CD4-positive, CD25-positive, alpha-beta regulatory T cell (primary cell): ENCODE measurements around the gene ATP8A2. TPM values are rescaled to one million over a fixed set of nuclear protein-coding genes. Genes with fewer than 3 reads are reported as not detected.

Experiments
- ATAC-seq, 2 donors: fragments of 150-1000 bp; cut with Tn5 transposase; one replicate each; pipeline ENCODE4 v1.10.0; 2021; ENCODE audit warnings: low read depth in 2 of 2, moderate number of reproducible peaks in 2 of 2, moderate library complexity in 1 of 2
- DNase-seq, 3 donors: peaks; one replicate each; pipeline versions ENCODE4 v3.0.0 to v3.0.0-alpha.2; 2012 to 2022; ENCODE audit warnings: mixed read lengths in 1 of 3
- H3K27ac ChIP-seq: one replicate; pipeline ENCODE4 v1.7.0; 2013; ENCODE audit warnings: mild to moderate bottlenecking, low read length; ENCODE audit not compliant: insufficient read depth, poor library complexity, severe bottlenecking
- H3K27me3 ChIP-seq: one replicate; pipeline ENCODE4 v1.7.0; 2013; ENCODE audit warnings: low read length; ENCODE audit not compliant: control insufficient read depth, insufficient read depth
- H3K36me3 ChIP-seq: one replicate; pipeline ENCODE4 v1.7.0; 2013; ENCODE audit warnings: mild to moderate bottlenecking, low read length, moderate library complexity; ENCODE audit not compliant: control insufficient read depth, insufficient read depth
- H3K4me1 ChIP-seq: 2 replicates; pipeline ENCODE4 v1.7.0; 2013; ENCODE audit warnings: mild to moderate bottlenecking, low read length; ENCODE audit not compliant: insufficient read depth, control insufficient read depth, poor library complexity, severe bottlenecking
- H3K4me3 ChIP-seq: one replicate; pipeline ENCODE4 v1.7.0; 2013; ENCODE audit warnings: low read depth, mild to moderate bottlenecking, low read length, moderate library complexity
- H3K9me3 ChIP-seq, 2 experiments: 1 replicate in 1 of 2; 2 replicates in 1 of 2; pipeline ENCODE4 v1.7.0; 2013; ENCODE audit warnings: low read length in 2 of 2, mild to moderate bottlenecking in 1 of 2, moderate library complexity in 1 of 2; ENCODE audit not compliant: control insufficient read depth in 2 of 2
- H3K27ac Mint-ChIP-seq, 3 donors: one replicate each; pipeline ENCODE4 v1.8.0; 2020 to 2022; ENCODE audit warnings: mild to moderate bottlenecking in 3 of 3, mixed read lengths in 3 of 3, moderate library complexity in 2 of 3
- H3K27me3 Mint-ChIP-seq: one replicate; pipeline ENCODE4 v1.8.0; 2022; ENCODE audit warnings: mild to moderate bottlenecking, mixed read lengths
- H3K36me3 Mint-ChIP-seq: one replicate; pipeline ENCODE4 v1.8.0; 2020; ENCODE audit warnings: mixed read lengths
- H3K4me1 Mint-ChIP-seq, 4 donors: one replicate each; pipeline ENCODE4 v1.8.0; 2020 to 2022; ENCODE audit warnings: mixed read lengths in 4 of 4, mild to moderate bottlenecking in 1 of 4
- H3K4me3 Mint-ChIP-seq, 4 donors: one replicate each; pipeline ENCODE4 v1.8.0; 2020 to 2022; ENCODE audit warnings: mild to moderate bottlenecking in 4 of 4, mixed read lengths in 4 of 4, moderate library complexity in 3 of 4
- H3K9me3 Mint-ChIP-seq, 7 donors: one replicate each; pipeline ENCODE4 v1.8.0; 2020 to 2022; ENCODE audit warnings: mixed read lengths in 7 of 7, mild to moderate bottlenecking in 3 of 7, moderate library complexity in 2 of 7
- polyA plus RNA-seq, 4 donors: library from polyadenylated mRNA; unstranded; fragments of 300-500 nt; fragmentation: Illumina TruSeq; gene quantifications; one replicate each; pipeline ENCODE4 v1.2.3, GENCODE V29; 2021
- total RNA-seq: library from RNA; stranded (reverse); gene quantifications from one replicate; pipeline ENCODE4 v1.2.3, GENCODE V29; 2022

ATP8A2 gene
- total and polyA plus RNA-seq, 5 donors from 2014 or later, result 0.29 to 0.68 (median 0.55) TPM

- Mint-ChIP-seq H3K4me3 (no peak overlapping the region), H3K9me3 (peaks cover 0 to 8% (median 2%) of the 10 kb centered on the region in 7 donors), H3K27ac (peak overlapping the region in 1 of 3 donors; percentile 12), H3K27me3 (peaks cover 4% of the 10 kb centered on the region), H3K4me1 (no peaks in the 10 kb centered on the region), H3K36me3 (no peaks in the 10 kb centered on the region)
- H3K27ac ChIP-seq, result no peak overlapping the region
- H3K27me3 ChIP-seq, result no peaks in the 10 kb centered on the region
- DNase-seq (no peak), ATAC-seq (no peak)
- no peak overlapping the region for H3K4me3 ChIP-seq
- H3K4me1 ChIP-seq, result no peaks in the 10 kb centered on the region
- H3K9me3 ChIP-seq, result no peaks in the 10 kb centered on the region
- no peaks in the 10 kb centered on the region for H3K36me3 ChIP-seq
These were observed 277.3 kb downstream of the ATP8A2 start for GRCh38 chr13:25649001-25649633.

GRCh38 chr13:25652764-25653163 is 281.0 kb downstream of the ATP8A2 start:
- Mint-ChIP-seq H3K36me3 (no peaks in the 10 kb centered on the region), H3K27me3 (peaks cover 4% of the 10 kb centered on the region), H3K27ac (no peak overlapping the region), H3K4me3 (no peak overlapping the region), H3K4me1 (no peaks in the 10 kb centered on the region), H3K9me3 (peaks cover 0 to 7% (median 2%) of the 10 kb centered on the region in 7 donors)
- ATAC-seq (no peak), DNase-seq (no peak)
- no peaks in the 10 kb centered on the region for H3K36me3 ChIP-seq
- H3K9me3 ChIP-seq, result no peaks in the 10 kb centered on the region
- H3K4me3 ChIP-seq, result no peak overlapping the region
- no peaks in the 10 kb centered on the region for H3K27me3 ChIP-seq
- H3K4me1 ChIP-seq, result no peaks in the 10 kb centered on the region
- no peak overlapping the region for H3K27ac ChIP-seq

- Histone ChIP-seq H3K27me3 (no peaks in the 10 kb centered on the region), H3K4me3 (no peak overlapping the region)
These were observed 282.5 kb downstream of the ATP8A2 start for GRCh38 chr13:25654322-25654721.

GRCh38 chr13:25657157-25657556 is 285.4 kb downstream of the ATP8A2 start:
- no peaks in the 10 kb centered on the region for H3K4me1 ChIP-seq
- H3K27ac ChIP-seq, result no peak overlapping the region
- H3K4me3 ChIP-seq, result no peak overlapping the region
- DNase-seq (no peak), ATAC-seq (no peak)
- no peaks in the 10 kb centered on the region for H3K9me3 Mint-ChIP-seq
- no peaks in the 10 kb centered on the region for H3K27me3 ChIP-seq
- H3K27ac Mint-ChIP-seq, result no peak overlapping the region
- H3K4me1 Mint-ChIP-seq, result no peaks in the 10 kb centered on the region
- no peaks in the 10 kb centered on the region for H3K36me3 Mint-ChIP-seq
- peaks cover 4% of the 10 kb centered on the region for H3K27me3 Mint-ChIP-seq
- H3K4me3 Mint-ChIP-seq, result no peak overlapping the region
- no peaks in the 10 kb centered on the region for H3K9me3 ChIP-seq
- H3K36me3 ChIP-seq, result no peaks in the 10 kb centered on the region

More at GRCh38 chr13:25654322-25654721, 282.5 kb downstream of the ATP8A2 start:
- no peak for ATAC-seq
- Mint-ChIP-seq H3K4me3 (no peak overlapping the region), H3K27ac (no peak overlapping the region), H3K4me1 (no peaks in the 10 kb centered on the region), H3K36me3 (no peaks in the 10 kb centered on the region), H3K27me3 (peaks cover 4% of the 10 kb centered on the region), H3K9me3 (peaks cover 0 to 2% (median 0%) of the 10 kb centered on the region in 7 donors)
- H3K36me3 ChIP-seq, result no peaks in the 10 kb centered on the region
- no peak overlapping the region for H3K27ac ChIP-seq
- H3K9me3 ChIP-seq, result no peaks in the 10 kb centered on the region
- no peak for DNase-seq
- no peaks in the 10 kb centered on the region for H3K4me1 ChIP-seq

GRCh38 chr13:25659091-25659795 is 287.5 kb downstream of the ATP8A2 start:
- Mint-ChIP-seq H3K9me3 (no peaks in the 10 kb centered on the region), H3K36me3 (no peaks in the 10 kb centered on the region), H3K27ac (no peak overlapping the region), H3K4me1 (no peaks in the 10 kb centered on the region), H3K4me3 (no peak overlapping the region), H3K27me3 (no peaks in the 10 kb centered on the region)
- Histone ChIP-seq H3K27ac (no peak overlapping the region), H3K27me3 (no peaks in the 10 kb centered on the region), H3K9me3 (no peaks in the 10 kb centered on the region), H3K36me3 (no peaks in the 10 kb centered on the region), H3K4me1 (no peaks in the 10 kb centered on the region), H3K4me3 (no peak overlapping the region)
- DNase-seq (no peak), ATAC-seq (no peak)

GRCh38 chr13:25660996-25661395 is 289.2 kb downstream of the ATP8A2 start:
- H3K36me3 Mint-ChIP-seq, result no peaks in the 10 kb centered on the region
- Histone ChIP-seq H3K9me3 (no peaks in the 10 kb centered on the region), H3K4me3 (no peak overlapping the region), H3K27me3 (no peaks in the 10 kb centered on the region), H3K36me3 (no peaks in the 10 kb centered on the region), H3K4me1 (no peaks in the 10 kb centered on the region), H3K27ac (no peak overlapping the region)
- DNase-seq (no peak), ATAC-seq (no peak)
- H3K27me3 Mint-ChIP-seq, result no peaks in the 10 kb centered on the region
- H3K9me3 Mint-ChIP-seq, result no peaks in the 10 kb centered on the region
- no peaks in the 10 kb centered on the region for H3K4me1 Mint-ChIP-seq
- no peak overlapping the region for H3K27ac Mint-ChIP-seq
- no peak overlapping the region for H3K4me3 Mint-ChIP-seq

- no peak overlapping the region for H3K4me3 Mint-ChIP-seq
- ATAC-seq, result no peak
- no peaks in the 10 kb centered on the region for H3K4me1 Mint-ChIP-seq
- no peaks in the 10 kb centered on the region for H3K4me1 ChIP-seq
- H3K36me3 Mint-ChIP-seq, result no peaks in the 10 kb centered on the region
- H3K9me3 Mint-ChIP-seq, result no peaks in the 10 kb centered on the region
- H3K36me3 ChIP-seq, result no peaks in the 10 kb centered on the region
- no peak for DNase-seq
- H3K9me3 ChIP-seq, result no peaks in the 10 kb centered on the region
- no peaks in the 10 kb centered on the region for H3K27me3 Mint-ChIP-seq
- H3K27ac Mint-ChIP-seq, result no peak overlapping the region
- H3K4me3 ChIP-seq, result no peak overlapping the region
- H3K27ac ChIP-seq, result no peak overlapping the region
- no peaks in the 10 kb centered on the region for H3K27me3 ChIP-seq
These were observed 290.7 kb downstream of the ATP8A2 start for GRCh38 chr13:25662516-25662915.

- Mint-ChIP-seq H3K27me3 (peaks cover 8% of the 10 kb centered on the region), H3K27ac (no peak overlapping the region), H3K36me3 (no peaks in the 10 kb centered on the region), H3K9me3 (peaks cover 0 to 12% (median 3%) of the 10 kb centered on the region in 7 donors), H3K4me1 (no peaks in the 10 kb centered on the region), H3K4me3 (no peak overlapping the region)
- Histone ChIP-seq H3K27ac (no peak overlapping the region), H3K4me3 (no peak overlapping the region), H3K9me3 (no peaks in the 10 kb centered on the region), H3K27me3 (no peaks in the 10 kb centered on the region), H3K4me1 (no peaks in the 10 kb centered on the region), H3K36me3 (no peaks in the 10 kb centered on the region)
- no peak for ATAC-seq
- DNase-seq, result no peak
These were observed 296.6 kb downstream of the ATP8A2 start for GRCh38 chr13:25668345-25668744.
